Midbrain (tissue), 1 donor: ENCODE results near the gene CFAP99.
A peak's percentile ranks its signal among the peaks of the same experiment; 100 is the strongest.
"Not testable (repeated sequence)": the region's sequence is repeated elsewhere in the genome, so short reads cannot be mapped to it uniquely, and the experiment has no call there.

Source experiments
- DNase-seq: peaks from one replicate; lab custom pipeline; 2025; lab: John Stamatoyannopoulos, UW

The CFAP99 gene

DNA sequence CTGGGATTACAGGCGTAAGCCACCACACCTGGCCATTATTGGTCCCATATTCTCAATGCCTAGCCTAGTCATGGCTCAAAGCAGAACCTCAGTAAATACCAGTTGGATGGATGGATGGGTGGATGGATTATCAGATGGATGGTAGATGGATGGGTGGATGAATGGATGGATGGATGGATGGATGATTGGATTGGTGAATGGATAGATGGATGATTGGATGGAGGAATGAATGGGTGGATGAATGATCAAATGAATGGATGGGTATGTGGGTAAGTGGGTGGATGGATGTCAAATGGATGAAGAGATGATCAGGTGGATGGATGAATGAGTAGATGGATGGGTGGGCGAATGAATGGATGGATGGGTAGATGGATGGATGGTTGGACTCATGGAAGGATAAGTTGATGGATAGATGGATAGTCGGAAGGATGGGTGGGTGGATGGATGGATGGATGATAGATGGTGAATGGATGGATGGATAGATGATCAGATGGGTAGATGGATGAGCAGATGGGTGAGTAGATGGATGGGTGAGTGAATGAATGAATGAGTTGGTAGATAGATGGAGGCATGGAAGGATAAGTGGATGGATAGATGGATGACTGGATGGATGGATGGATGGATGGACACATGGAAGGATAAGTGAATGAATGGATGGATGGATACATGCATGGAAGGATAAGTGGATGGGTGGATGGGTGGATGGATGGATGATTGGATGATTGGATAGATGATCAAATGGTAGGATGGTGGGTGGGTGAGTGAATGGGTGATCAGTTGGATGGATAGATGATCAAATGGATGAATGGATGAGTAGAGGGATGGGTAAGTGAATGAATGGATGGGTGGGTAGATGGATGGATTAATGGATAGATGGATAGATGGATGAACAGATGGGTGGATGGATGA is 28.2 kb downstream of the CFAP99 start:
- no peak for DNase-seq

DNA sequence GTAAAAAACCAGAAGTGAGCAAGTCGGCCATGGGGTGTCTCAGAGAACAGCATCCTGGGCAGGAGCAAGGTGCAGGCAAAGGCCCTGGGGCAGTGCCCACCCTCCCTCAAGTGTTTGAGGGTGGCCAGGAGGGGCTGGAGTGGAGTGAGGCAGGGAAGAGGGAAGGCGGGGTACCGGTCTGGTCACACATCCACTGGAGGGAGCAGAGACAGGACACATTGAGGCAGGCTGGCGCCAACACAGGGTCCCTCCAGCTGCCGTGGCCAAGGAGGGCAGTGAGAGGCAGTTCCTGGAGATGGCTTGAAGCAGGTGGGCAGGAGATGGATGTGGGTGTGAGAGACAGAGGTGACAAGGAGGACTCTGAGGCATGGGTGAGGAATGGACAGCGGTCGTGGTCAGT is 29.8 kb downstream of the CFAP99 start:
- DNase-seq, result no peak

DNA sequence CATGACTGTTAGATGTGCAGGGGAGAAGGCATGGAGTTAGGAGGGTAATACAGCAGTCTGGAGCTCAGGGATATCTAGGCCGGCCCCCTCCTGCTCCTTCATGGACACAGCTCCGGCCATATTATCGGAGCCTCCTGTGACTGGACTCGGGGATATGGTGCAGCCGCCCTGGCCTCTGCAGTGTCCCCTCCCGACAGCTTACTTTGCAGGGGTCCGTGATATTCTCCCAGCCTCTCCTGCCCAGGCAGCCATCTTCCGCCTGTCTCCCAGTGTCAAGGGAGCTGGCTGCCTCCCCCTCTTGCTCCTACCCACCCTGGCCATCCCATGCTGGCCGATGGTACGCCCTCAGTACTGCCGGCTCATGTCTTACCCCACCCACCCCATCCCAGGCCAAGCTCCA is 30.3 kb downstream of the CFAP99 start:
- DNase-seq, result no peak

DNA sequence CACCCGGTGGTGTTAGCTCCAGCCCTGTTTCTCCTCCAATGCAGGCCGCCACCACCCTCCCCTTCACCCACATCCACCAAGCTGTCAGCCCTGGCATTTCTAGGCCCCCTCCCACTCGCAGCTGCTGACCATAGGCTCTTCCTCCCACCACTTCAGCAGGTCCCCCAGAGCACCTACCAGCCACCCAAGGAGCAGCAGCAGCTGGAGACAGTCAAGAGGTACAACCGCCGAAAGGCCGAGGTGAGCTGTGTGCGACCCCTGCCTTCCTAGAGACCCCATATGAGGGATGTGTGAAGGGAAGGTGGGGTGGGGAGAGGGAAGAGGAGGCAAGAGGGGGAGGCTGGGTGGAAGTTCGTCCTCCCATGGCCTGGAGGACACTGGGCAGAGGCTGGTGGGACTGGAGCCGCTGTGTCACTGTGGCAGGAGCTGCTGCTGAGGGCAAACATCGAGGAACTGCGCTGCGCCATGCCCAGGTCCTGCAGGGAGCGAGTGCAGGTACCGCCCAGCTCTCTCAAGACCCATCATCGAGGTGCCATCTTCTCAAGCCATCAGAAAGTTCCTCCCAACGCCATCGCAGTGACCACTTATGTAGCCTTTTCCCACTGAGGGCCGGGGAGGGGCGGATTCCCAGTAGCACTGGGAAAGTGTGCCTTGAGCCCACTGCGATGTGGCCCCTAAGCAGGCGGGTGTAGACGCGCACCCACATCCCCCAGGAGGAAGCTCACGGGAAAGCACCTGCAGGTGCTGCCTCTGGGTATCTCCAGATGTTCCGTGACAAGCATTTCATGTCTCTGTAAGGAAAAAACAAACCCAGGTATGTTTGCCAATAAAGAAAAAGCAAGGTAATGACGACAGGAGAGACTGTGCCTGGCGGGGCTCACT is 31.0 kb downstream of the CFAP99 start:
- no peak for DNase-seq

DNA sequence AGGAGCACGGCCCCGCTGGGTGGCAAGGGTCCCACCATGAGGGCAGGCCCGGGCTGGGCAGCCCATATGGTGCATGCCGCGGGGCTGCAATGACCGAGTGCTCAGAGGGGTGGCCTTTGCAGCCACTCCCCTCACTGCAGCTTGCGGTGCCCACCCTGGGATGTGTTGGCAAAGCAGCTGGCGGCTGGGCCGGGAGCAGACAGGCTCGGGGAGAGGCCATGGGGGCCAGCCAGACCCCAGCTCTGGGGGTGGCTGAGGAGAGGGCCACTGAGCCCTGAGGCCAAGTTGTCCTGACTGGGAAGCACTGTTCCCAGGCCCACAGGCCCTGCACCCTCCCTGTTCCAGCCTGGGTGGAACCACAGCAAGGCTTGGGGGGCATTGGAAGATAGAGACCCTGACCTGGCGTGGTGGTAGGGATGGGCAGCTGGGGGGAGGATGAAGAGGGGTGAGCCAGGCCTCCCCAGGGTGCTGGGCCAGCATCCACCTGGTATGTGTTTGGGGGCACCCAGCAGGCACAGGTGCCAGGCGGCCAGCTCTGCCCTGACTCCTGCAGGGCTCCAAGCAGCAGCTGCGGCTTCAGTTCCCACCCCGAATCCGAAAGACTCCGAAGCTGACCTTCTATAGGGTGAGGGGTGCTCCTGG is 31.8 kb downstream of the CFAP99 start:
- no peak for DNase-seq

GRCh38 chr4:2451036-2451520 is 32.3 kb downstream of the CFAP99 start:
- no peak for DNase-seq

GRCh38 chr4:2451821-2452785 is 33.3 kb downstream of the CFAP99 start:
- DNase-seq, result no peak

DNA sequence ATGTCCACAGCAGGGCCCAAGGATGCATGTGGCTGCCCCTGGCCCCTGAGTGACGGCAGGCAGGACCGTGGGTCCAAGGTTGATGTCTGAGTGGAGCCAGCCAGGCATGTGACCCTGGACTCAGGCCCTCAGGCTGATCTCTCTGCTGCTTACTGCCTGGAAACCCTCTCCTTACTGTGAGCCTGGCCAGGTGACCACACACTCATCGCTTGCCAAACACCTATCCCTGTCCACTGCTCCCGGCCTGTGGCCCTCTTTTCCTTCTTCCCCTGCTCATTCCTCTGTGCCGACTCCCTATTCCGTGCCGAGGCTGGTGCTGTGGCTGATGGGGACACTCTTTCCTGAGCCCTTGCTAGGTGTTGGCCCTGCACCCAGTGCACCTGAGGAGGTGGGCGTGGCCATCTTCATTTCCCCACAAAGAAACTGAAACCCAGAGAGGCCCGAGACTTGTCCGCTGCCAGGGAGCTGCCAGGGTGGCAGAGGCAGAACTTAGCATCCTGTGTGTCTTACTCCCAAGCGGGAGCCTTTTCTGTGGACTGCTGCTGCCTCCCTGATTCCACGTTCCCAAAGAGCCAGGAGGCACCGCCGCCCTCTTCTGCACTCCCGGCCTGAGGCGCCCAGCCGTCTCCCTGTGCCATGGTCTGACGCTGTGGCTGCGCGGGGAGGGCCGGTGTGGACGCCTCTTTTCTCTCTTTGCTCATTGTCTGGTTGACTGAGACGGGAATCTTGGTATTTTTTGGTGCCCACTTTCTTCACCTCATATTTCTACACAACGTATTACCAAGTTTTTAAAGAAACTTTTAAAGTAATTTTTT is 38.9 kb downstream of the CFAP99 start:
- no peak for DNase-seq

DNA sequence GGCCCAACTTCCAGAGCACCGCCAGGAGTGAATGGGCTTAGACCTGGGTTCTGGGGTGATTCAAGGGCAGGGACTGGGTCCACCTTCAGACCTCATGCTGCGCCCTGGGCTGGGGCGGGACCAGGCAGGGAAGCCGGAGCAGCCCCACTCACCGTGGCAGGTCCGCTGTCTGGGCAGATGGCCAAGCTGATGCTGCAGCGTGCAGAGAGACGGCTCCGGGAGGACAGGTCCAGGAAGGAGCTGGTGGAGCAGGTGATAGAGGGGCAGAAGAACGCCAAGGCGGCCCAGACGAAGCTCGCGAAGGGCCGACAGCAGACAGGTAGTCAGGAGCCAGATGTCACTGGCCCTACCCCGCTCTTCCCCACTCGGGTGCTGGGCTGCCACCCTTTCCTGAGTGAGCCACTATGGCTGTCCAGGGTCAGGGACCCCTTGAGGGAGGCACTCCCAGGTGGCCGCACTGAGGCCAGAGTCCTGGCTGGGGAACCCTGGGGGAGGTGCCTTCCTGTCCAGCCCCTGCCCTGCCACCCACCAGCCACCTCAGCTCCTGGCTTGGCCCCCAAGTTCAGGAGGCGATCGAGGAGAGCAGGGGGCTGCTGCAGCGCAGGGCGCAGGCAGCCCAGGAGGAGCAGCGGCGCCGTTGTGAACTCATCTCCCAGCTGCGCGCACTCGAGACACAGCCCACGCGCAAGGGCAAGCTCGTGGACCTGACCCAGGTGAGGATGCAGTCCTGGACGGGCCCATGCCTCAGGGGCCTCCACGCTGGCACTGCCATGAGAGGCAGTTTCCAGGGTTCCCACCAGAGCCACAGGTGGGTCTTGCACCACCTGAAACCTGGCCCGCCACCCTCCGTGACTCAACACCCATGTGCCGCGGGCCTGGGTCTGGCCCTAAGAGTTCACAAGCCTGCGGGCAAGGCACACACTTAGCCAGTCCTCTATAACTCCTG is 40.1 kb downstream of the CFAP99 start:
- no peak for DNase-seq

GRCh38 chr4:2459589-2460349 is 41.0 kb downstream of the CFAP99 start:
- DNase-seq, result no peak

GRCh38 chr4:2461246-2461960 is 42.6 kb downstream of the CFAP99 start:
- no peak for DNase-seq

DNA sequence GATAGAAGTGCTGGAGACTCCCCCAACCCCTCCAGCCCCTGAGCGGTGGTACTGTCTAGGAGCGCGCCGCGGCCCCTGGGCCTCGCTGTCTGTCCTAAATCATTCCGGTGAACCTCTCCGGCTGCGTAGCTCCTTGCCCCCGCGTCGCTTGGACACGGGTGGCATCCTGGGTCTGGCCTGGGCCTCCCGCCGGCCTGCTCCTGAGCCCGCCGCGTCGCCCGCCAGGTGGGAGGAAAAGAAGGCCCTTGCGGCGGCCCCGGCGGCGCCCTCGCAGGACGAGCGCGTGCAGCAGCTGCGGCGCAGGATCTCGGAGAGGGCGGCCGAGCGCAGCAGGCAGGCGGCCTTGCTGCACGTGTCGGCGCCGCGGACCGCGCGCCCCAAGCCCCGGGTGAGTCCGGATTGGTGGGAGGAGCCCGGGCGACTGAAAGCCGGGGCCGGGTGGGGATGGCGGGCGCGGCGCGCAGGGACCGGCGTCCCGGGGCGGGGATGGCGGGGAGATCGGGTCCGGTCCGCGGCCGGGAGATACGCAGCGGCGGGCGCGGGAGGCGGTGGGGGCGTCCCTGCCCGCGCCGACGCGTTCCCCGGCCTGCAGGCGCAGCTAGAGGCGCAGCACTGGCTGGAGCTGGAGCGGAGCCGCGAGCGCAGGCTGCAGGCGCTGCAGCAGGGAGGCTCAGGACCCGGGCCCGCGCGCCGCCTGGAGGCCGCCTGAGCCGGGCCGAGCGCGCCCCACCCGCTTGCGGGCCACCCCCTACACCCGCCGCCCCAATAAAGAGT is 43.6 kb downstream of the CFAP99 start:
- DNase-seq, result peak; percentile 72

DNA sequence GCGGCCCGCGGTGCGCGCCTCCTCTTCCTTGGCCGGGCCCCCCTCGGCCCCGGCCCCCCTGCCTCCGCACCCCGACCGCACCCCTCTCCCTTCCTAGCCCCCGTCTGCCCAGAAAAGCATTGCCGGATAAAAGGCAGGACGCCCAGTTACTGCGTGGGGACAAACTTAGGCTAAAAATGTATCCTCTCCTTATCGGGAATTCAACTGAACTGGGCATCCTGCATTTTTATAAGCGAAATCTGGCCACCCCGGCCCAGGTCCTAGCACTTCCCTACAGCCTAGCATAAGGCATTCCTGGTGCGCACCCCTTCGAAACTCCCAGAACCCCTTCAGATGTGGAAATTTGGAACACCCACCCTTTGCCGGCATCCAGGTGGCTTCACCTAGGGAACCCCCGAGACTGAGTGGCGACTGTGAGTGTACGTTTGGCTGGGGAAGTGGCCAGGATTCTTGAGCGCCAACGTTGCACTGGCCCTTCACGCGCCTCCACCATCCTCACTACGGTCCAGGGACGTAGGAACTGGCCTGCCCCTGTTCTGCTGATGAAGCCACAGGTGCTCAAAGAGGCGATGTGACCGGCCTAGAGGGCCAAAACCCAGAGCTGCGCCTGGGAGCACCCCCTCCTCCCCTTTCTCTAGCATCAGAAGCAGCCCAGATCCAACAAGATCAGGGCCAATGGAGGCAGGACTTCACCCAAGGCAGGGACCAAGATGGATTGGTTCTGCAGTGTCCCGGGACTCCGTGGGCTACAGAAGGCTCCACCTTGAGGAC is 44.4 kb downstream of the CFAP99 start:
- no peak for DNase-seq

GRCh38 chr4:2465032-2465431 is 46.3 kb downstream of the CFAP99 start:
- DNase-seq, result no peak

DNA sequence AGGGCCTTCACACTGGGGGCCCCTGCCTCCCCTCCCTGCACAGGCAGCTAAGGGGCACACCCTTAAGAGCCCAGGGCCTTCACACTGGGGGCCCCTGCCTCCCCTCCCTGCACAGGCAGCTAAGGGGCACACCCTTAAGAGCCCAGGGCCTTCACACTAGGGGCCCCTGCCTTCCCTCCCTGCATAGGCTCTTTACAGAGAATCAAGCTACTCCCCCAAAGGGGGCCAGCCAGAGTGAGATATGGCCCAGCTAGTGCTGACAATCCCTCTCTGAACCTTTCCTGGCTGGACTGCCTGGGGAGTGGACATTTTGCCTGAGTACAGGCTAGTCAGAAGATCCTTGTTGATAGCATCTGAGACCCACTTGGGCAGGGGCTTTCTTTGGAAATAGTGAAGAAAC is 46.8 kb downstream of the CFAP99 start:
- not testable (repeated sequence) for DNase-seq
